ELR (cell line): ENCODE results near the gene TMEM121.

Experiments used
- DNase-seq: peaks from one replicate; pipeline ENCODE4 v3.0.0-alpha.2; 2015; ENCODE audit warnings: low read depth

The TMEM121 gene

GRCh38 chr14:105498430-105499255 is 27.7 kb upstream of the TMEM121 start:
- no peak for DNase-seq

GRCh38 chr14:105499256-105500035 is 26.9 kb upstream of the TMEM121 start:
- DNase-seq: no peak

- DNase-seq: no peak
These were observed 26.2 kb upstream of the TMEM121 start for GRCh38 chr14:105500036-105500725.

DNA sequence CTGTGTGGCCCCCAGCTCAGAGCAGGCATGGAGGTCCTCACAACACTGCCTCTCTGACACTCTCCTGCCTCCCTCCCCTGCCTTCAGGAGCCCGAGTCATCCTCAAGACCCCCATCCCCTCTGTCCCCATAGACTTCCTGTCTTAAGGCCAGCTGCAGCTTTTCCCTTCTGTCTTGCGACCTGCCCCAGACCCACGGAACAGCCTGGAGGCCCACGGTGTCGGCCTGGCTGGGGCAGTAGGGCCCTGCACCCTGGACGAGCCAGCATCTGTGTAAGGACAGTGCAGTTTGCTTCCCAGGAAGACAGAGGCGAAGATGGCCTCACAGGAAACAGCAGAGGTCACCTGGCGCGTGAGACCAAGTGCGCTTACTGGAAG is 25.7 kb upstream of the TMEM121 start:
- DNase-seq: no peak

GRCh38 chr14:105501504-105502291 is 24.7 kb upstream of the TMEM121 start:
- DNase-seq: no peak

DNA sequence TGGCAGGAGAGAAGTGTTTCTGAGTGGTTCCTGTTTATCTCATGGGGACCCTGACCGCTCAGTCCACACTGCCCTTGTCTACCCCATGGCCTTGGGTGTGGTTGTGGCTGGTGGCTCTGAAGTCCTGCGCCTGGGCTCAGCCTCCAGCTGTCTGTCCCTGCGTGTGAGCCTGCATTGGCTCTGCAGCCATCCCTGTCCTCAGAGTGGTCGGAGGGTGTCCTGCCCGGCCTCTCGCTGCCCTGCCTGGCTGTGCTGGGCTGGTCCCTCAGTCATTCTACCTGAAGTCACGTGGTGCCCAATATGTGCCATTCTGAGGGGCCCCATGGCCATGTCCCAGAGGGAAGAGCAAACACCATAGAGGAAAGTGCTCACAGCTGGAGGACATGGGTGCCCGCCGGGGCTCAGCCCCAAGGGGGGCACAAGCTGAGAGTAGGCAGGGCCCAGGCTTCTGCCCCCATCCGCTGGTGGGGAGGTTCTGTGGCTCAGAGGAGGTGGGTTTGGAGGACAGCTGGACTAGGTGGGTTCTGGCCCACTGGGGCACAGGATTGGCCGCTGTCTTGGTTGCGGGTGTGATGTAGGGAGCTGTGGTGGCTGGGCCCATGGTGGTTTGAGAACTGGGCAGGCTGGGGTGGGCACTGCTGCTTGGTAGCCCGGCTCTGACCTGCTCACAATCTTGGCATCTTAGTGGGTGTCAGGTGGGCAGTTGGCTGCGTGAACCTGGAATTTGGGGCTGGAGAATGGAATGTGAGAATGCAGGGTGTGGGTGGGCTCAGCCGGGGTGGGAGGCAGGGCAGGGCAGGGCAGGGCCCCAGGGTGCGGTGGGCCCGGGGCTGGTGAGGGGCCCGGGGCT is 23.7 kb upstream of the TMEM121 start:
- no peak for DNase-seq

DNA sequence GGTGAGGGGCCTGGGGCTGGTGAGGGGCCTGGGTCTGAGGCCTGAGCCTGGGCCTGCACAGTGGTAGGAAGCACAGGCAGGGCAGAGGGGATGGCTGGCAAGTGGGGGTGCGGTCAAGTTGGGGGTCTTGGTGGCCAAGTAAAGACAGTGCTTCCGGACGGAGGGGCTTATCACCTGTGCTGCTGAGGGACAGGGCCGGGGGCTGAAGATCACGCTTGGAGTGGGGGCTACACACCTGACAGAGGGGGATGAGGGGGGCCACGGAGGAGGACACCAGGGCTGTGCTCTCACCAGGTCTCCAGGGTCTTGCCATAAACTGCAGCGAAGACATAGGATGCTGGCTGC is 23.1 kb upstream of the TMEM121 start:
- DNase-seq: no peak

- DNase-seq: no peak
These were observed 22.3 kb upstream of the TMEM121 start for GRCh38 chr14:105503935-105504692.

GRCh38 chr14:105505101-105505500 is 21.3 kb upstream of the TMEM121 start:
- no peak for DNase-seq

DNA sequence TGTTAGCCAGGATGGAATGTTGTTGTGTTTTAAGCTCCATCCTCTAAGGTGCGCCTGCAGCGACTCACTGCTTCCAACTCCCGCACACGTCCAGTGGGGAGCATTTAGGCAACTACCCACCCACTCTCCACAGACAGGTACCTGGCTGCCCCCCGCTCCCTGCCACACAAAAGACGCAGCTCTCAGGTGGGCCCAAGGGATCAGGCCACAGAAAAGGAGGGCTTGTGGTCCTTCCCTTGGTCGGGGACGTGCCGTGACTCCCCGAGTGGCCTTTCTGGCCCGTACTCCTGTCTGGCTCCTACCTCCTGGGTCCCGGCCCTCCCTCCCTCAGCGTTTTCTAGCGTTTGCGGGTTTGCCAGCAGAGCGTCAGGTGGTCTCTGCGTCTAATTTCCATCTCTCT is 19.1 kb upstream of the TMEM121 start:
- no peak for DNase-seq

DNA sequence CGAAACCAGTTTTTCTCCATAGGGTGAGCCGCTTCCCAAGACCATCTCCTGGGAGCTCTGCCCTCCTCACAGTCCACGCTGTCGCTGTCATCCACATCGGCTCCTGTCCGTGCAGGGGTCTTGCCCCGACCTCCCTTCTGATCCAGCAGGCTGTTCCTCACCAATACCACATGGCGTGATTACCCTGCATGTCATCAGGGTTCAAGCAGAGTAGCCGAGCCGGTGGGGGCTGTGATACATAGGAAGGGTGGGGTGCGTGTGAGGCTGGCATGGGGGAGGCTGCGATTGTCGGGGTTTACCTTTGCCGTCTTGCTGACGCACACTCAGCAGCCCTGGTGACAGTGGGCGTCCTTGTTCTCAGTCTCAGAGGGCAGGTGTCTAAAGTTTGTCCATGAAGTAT is 18.3 kb upstream of the TMEM121 start:
- DNase-seq: no peak

GRCh38 chr14:105508601-105509000 is 17.8 kb upstream of the TMEM121 start:
- DNase-seq: no peak

DNA sequence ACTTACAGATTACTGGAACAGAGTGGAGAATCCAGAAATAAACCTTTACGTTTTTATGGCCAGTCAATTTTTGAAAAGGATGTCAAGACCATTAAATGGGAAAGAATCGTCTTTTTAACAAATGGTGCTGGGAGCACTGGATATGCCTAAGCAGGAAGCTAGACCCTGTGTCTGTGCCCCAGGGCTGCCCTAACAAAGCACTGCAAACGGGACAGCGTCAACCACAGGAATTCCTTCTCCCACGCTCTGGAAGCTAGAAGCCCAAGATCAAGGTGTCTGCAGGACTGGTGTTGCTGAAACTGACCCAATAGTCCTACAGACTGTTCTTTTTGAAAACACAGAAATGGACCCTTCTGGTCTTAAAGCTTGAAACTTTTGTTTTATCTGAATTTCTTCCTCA is 9.3 kb upstream of the TMEM121 start:
- no peak for DNase-seq

GRCh38 chr14:105519946-105520698 is 6.3 kb upstream of the TMEM121 start:
- DNase-seq: no peak

GRCh38 chr14:105525326-105525725 is 1.1 kb upstream of the TMEM121 start:
- no peak for DNase-seq

- no peak for DNase-seq
These were observed 495 bp downstream of the TMEM121 start for GRCh38 chr14:105526776-105527380.

GRCh38 chr14:105527381-105527825 is 1.0 kb downstream of the TMEM121 start:
- no peak for DNase-seq

DNA sequence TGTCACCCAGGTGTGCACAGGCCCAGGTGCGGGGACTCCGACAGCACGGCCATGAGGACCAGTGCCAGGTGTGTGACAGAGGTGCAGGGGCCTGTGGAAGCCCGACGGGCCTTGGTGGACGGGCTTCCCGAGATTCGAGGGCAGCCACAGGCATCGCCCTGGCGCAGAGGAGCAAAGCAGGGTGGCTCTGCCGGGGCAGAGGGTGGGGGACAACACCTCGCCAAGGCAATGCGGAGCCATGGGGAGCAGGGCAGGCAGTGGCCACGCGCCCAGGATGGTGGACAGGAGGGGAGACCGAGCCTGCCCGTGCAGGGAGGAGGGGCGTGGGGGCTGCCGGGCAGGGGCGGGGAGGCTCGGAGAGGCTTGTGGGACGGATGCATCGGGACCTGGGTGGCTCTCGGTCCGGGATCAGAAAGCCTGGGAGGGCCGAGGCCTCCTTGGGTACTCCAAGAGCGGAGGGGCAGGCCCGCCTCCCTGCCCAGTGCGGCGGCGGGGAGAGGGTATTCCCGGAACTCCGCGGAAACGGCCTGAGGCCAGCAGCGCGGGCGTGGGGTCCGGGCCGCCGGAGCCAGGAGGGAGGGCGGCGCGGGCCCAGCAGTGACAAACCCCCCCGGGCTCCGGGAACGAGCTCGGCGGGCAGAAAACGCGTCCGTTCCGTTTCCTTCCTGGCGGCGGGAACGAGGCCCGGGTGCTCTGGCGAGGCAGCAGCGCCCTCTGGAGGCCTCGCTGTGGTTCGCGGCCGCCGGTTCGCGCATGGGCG is 1.6 kb downstream of the TMEM121 start:
- DNase-seq: peak; percentile 79
